ENCODE measurements around the gene ALG8. TPM values are rescaled to one million over a fixed set of nuclear protein-coding genes. Genes with fewer than 3 reads are reported as not detected.

Gene ALG8
- total RNA-seq, 1 experiment from 2014 or later, result 97.0 TPM

DNA sequence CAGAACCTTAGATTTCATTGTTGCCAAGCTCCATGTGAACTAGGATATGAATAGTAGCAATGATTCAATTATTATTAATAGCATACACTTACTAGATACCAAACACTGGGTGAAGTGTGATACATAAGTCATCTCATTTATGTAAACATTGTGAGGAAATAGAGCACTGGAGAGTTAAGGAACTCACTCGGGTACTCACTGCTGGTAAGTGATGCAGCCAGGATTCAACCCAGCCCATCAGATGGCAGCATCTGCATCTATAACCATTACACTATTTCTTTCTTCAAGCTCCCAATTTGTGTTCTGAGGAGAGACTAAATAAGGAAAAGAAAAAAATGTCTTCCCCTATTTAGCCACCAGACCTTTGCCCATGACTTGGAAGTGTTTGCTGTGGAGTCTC lies 10.2 kb upstream of the ALG8 start:
- intact Hi-C loops (cut with micrococcal nuclease; ENCODE audit: unreplicated experiment), result no loop called here
- POLR2A ChIA-PET, result interaction anchor here (0.7 kb wide), 1 partner anchor 415 kb away, joined by 9 read pairs; no protein-coding TSS in a partner anchor

DNA sequence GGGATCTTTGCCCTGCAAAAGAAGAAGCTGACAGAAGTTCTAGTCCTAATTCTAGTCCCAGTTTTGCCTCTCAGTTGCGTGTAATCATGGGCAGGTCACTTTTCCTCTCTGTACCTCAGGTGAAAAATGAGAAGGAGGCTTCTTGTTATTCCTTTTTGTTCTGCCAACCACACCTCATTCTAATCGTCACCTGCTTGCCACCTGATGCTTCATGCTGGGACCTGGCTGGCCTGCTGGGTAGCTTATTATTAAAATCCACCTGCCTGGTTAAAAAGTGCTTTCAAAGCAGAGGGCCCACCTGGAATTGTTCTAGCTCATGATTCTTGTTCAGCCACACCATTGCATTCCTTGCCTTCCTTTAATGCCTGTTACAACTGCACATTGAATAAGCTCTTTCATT lies 8.4 kb upstream of the ALG8 start:
- peaks cover 5% of the 10 kb centered on the region; the same call in 1 of the 2 replicates for H3K4me1 ChIP-seq (ENCODE audit: control insufficient read depth, insufficient read depth, low read length)
- no peak for ATAC-seq
- H3K27ac ChIP-seq (ENCODE audit: low read length), result no peak overlapping the region
- DNase-seq (ENCODE audit: low read depth, low spot score), result no peak
- in situ Hi-C loops (cut with HindIII; ENCODE audit: low pct_unique_long_range_greater_than_20kb, low sequenced_read_pairs), result no loop called here
- TF ChIP-seq POLR2AphosphoS5 (IDR thresholded peaks at IDR 0.05; ENCODE audit: low read depth, low read length) (no peak), TCF7L2 (IDR thresholded peaks at IDR 0.05; ENCODE audit: low read depth, low read length) (no peak), SIN3A (IDR thresholded peaks at IDR 0.05; ENCODE audit: borderline replicate concordance, insufficient read depth, low read depth, low read length) (no peak)
- TF ChIP-seq, protein P1, sequence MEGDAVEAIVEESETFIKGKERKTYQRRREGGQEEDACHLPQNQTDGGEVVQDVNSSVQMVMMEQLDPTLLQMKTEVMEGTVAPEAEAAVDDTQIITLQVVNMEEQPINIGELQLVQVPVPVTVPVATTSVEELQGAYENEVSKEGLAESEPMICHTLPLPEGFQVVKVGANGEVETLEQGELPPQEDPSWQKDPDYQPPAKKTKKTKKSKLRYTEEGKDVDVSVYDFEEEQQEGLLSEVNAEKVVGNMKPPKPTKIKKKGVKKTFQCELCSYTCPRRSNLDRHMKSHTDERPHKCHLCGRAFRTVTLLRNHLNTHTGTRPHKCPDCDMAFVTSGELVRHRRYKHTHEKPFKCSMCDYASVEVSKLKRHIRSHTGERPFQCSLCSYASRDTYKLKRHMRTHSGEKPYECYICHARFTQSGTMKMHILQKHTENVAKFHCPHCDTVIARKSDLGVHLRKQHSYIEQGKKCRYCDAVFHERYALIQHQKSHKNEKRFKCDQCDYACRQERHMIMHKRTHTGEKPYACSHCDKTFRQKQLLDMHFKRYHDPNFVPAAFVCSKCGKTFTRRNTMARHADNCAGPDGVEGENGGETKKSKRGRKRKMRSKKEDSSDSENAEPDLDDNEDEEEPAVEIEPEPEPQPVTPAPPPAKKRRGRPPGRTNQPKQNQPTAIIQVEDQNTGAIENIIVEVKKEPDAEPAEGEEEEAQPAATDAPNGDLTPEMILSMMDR (IDR thresholded peaks at IDR 0.05), result no peak
- TF ChIP-seq, protein P2, sequence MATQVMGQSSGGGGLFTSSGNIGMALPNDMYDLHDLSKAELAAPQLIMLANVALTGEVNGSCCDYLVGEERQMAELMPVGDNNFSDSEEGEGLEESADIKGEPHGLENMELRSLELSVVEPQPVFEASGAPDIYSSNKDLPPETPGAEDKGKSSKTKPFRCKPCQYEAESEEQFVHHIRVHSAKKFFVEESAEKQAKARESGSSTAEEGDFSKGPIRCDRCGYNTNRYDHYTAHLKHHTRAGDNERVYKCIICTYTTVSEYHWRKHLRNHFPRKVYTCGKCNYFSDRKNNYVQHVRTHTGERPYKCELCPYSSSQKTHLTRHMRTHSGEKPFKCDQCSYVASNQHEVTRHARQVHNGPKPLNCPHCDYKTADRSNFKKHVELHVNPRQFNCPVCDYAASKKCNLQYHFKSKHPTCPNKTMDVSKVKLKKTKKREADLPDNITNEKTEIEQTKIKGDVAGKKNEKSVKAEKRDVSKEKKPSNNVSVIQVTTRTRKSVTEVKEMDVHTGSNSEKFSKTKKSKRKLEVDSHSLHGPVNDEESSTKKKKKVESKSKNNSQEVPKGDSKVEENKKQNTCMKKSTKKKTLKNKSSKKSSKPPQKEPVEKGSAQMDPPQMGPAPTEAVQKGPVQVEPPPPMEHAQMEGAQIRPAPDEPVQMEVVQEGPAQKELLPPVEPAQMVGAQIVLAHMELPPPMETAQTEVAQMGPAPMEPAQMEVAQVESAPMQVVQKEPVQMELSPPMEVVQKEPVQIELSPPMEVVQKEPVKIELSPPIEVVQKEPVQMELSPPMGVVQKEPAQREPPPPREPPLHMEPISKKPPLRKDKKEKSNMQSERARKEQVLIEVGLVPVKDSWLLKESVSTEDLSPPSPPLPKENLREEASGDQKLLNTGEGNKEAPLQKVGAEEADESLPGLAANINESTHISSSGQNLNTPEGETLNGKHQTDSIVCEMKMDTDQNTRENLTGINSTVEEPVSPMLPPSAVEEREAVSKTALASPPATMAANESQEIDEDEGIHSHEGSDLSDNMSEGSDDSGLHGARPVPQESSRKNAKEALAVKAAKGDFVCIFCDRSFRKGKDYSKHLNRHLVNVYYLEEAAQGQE (IDR thresholded peaks at IDR 0.05; ENCODE audit: insufficient read depth in 1 of 2, low read depth in 2 of 2, low read length in 1 of 2), result no peak
- no peaks in the 10 kb centered on the region for H3K9me3 ChIP-seq (ENCODE audit: control insufficient read depth, insufficient read depth, low read depth, low read length)
- POLR2A ChIA-PET, result interaction anchor here (0.7 kb wide), 1 partner anchor 182 kb away, joined by 4 read pairs; no protein-coding TSS in a partner anchor
- no peaks in the 10 kb centered on the region for H3K36me3 ChIP-seq (ENCODE audit: control insufficient read depth, insufficient read depth, low read length)
- no peaks in the 10 kb centered on the region for H3K27me3 ChIP-seq (ENCODE audit: control insufficient read depth, insufficient read depth, low read length)
- intact Hi-C loops (cut with micrococcal nuclease; ENCODE audit: unreplicated experiment), result no loop called here
- CTCF ChIA-PET, result interaction anchor here (0.5 to 0.6 kb wide), 2 partner anchors 112 to 207 kb away, joined by 5 to 9 read pairs; no protein-coding TSS in a partner anchor
- no peak overlapping the region for H3K4me3 ChIP-seq (ENCODE audit: low read depth in 2 of 2, low read length in 2 of 2)
- no TSS peak for BruUV-seq (replicated peaks)

More for the DNA sequence above, 10.2 kb upstream of the ALG8 start:
- CTCF ChIA-PET, result interaction anchor here (0.7 kb wide), 1 partner anchor 265 kb away, joined by 5 read pairs; no protein-coding TSS in a partner anchor
- in situ Hi-C loops (cut with HindIII; ENCODE audit: low pct_unique_long_range_greater_than_20kb, low sequenced_read_pairs), result no loop called here
- H3K9me3 ChIP-seq (ENCODE audit: control insufficient read depth, insufficient read depth, low read depth, low read length), result no peaks in the 10 kb centered on the region
- DNase-seq (ENCODE audit: low read depth, low spot score) (peak; percentile 67), ATAC-seq (peak; percentile 61; the same call in 1 of the 2 replicates)
- H3K4me3 ChIP-seq (ENCODE audit: low read depth in 2 of 2, low read length in 2 of 2), result no peak overlapping the region
- H3K27ac ChIP-seq (ENCODE audit: low read length), result no peak overlapping the region
- no peaks in the 10 kb centered on the region for H3K27me3 ChIP-seq (ENCODE audit: control insufficient read depth, insufficient read depth, low read length)
- peaks cover 5% of the 10 kb centered on the region; the same call in 1 of the 2 replicates for H3K4me1 ChIP-seq (ENCODE audit: control insufficient read depth, insufficient read depth, low read length)
- TF ChIP-seq, protein P1 (IDR thresholded peaks at IDR 0.05), result no peak; the same call in 1 of the 2 replicates
- TF ChIP-seq TCF7L2 (IDR thresholded peaks at IDR 0.05; ENCODE audit: low read depth, low read length), result no peak
- TF ChIP-seq POLR2AphosphoS5 (IDR thresholded peaks at IDR 0.05; ENCODE audit: low read depth, low read length), result no peak
- no peak for TF ChIP-seq SIN3A (IDR thresholded peaks at IDR 0.05; ENCODE audit: borderline replicate concordance, insufficient read depth, low read depth, low read length)
- TF ChIP-seq, protein P2 (IDR thresholded peaks at IDR 0.05; ENCODE audit: insufficient read depth in 1 of 2, low read depth in 2 of 2, low read length in 1 of 2), result no peak
- H3K36me3 ChIP-seq (ENCODE audit: control insufficient read depth, insufficient read depth, low read length), result no peaks in the 10 kb centered on the region
- BruUV-seq (replicated peaks), result no TSS peak

All from Panc1 (cell line).